Peyer's patch (tissue), 4 donors: Measurements from ENCODE around the gene CD8B.
"Not testable (repeated sequence)": the region's sequence is repeated elsewhere in the genome, so short reads cannot be mapped to it uniquely, and the experiment has no call there.

Source experiments
- CTCF ChIP-seq, 6 experiments: fragments of 450-650 bp in 4 of 6; fragments of 200-600 bp in 2 of 6; sonication (generic) in 1 of 6; IDR thresholded peaks; one replicate each; pipeline ENCODE4 v1.5.1; 2017 to 2019; ENCODE audit warnings: antibody characterized with exemption in 6 of 6, mild to moderate bottlenecking in 3 of 6, moderate library complexity in 1 of 6
- POLR2A ChIP-seq, 2 donors: fragments of 450-650 bp; IDR thresholded peaks; one replicate each; pipeline ENCODE4 v1.5.1; 2017; ENCODE audit warnings: antibody characterized with exemption in 2 of 2, mild to moderate bottlenecking in 2 of 2, moderate library complexity in 2 of 2

- TF ChIP-seq POLR2A, CTCF (IDR thresholded peaks at IDR 0.05): not testable (repeated sequence)
Observed at GRCh38 chr2:86851581-86851980, 10.1 kb downstream of the CD8B start.
